Prostate gland (tissue), 2 donors: ENCODE measurements around the gene SLFN14. TPM values are rescaled to one million over a fixed set of nuclear protein-coding genes. Genes with fewer than 3 reads are reported as not detected.
"Not testable (repeated sequence)": the region's sequence is repeated elsewhere in the genome, so short reads cannot be mapped to it uniquely, and the experiment has no call there.

Experiments used
- DNase-seq: peaks from one replicate; pipeline ENCODE4 v3.0.0-alpha.2; 2019; ENCODE audit warnings: low spot score
- H3K27ac ChIP-seq, 2 donors: fragments of 200-600 bp; sonication (generic); 2 replicates each; pipeline ENCODE4 v1.5.1; 2017 to 2019
- H3K27me3 ChIP-seq: fragments of 200-600 bp; sonication (generic); replicated peaks from 2 replicates; pipeline ENCODE4 v1.5.1; 2019; ENCODE audit not compliant: insufficient read depth
- H3K36me3 ChIP-seq, 2 donors: fragments of 200-600 bp; sonication (generic); 1 replicate in 1 of 2; 2 replicates in 1 of 2; pipeline versions ENCODE4 v1.5.1 to v1.8.1; 2017 to 2019
- H3K4me1 ChIP-seq: fragments of 200-600 bp; sonication (generic); replicated peaks from 2 replicates; pipeline ENCODE4 v1.5.1; 2019
- H3K4me3 ChIP-seq, 2 donors: fragments of 200-600 bp; sonication (generic); 2 replicates each; pipeline ENCODE4 v1.5.1; 2017 to 2019
- H3K9me3 ChIP-seq: fragments of 200-600 bp; sonication (generic); 2 replicates; pipeline ENCODE4 v1.5.1; 2017
- POLR2A ChIP-seq: fragments of 450-650 bp; IDR thresholded peaks from one replicate; pipeline ENCODE4 v1.6.1; 2016; ENCODE audit warnings: antibody characterized with exemption, mild to moderate bottlenecking
- POLR2AphosphoS5 ChIP-seq: sonication (generic); formaldehyde crosslinking; IDR thresholded peaks from one replicate; pipeline ENCODE4 v1.6.1; 2017; ENCODE audit warnings: antibody characterized with exemption
- WGBS: methylation state at CpG from one replicate; pipeline ENCODE4 v1.1.5; 2018; 5-methylcytosine and 5-hydroxymethylcytosine counted together
- intact Hi-C: fragments of 100-400 bp; cut with DNase I; formaldehyde crosslinking; loops from one replicate; pipeline ENCODE4 v1.14.2; 2022
- total RNA-seq, 2 donors: library from RNA; depleted of rRNA; stranded (reverse); fragments of >200 nt; gene quantifications; one replicate each; pipeline ENCODE4 v1.1.0, GENCODE V29; 2016
- TF ChIP-seq, protein P1 (sequence below), 4 experiments: fragments of 200-600 bp in 2 of 4; fragments of 450-650 bp in 2 of 4; sonication (generic) in 2 of 4; IDR thresholded peaks; 1 replicate in 3 of 4; 2 replicates in 1 of 4; pipeline ENCODE4 v1.5.1; 2016 to 2019; ENCODE audit warnings: antibody characterized with exemption in 4 of 4, mild to moderate bottlenecking in 2 of 4, moderate library complexity in 2 of 4

The SLFN14 gene
- total RNA-seq, 2 donors from 2014 or later, result not detected

GRCh38 chr17:35568561-35568960 lies 7.9 kb upstream of the SLFN14 start:
- H3K9me3 ChIP-seq, result no peaks in the 10 kb centered on the region
- TF ChIP-seq POLR2A (no peak), POLR2AphosphoS5 (no peak)
- TF ChIP-seq, protein P1, sequence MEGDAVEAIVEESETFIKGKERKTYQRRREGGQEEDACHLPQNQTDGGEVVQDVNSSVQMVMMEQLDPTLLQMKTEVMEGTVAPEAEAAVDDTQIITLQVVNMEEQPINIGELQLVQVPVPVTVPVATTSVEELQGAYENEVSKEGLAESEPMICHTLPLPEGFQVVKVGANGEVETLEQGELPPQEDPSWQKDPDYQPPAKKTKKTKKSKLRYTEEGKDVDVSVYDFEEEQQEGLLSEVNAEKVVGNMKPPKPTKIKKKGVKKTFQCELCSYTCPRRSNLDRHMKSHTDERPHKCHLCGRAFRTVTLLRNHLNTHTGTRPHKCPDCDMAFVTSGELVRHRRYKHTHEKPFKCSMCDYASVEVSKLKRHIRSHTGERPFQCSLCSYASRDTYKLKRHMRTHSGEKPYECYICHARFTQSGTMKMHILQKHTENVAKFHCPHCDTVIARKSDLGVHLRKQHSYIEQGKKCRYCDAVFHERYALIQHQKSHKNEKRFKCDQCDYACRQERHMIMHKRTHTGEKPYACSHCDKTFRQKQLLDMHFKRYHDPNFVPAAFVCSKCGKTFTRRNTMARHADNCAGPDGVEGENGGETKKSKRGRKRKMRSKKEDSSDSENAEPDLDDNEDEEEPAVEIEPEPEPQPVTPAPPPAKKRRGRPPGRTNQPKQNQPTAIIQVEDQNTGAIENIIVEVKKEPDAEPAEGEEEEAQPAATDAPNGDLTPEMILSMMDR (IDR thresholded peaks at IDR 0.05), result no peak
- 21% methylated on average over 15 of the region's 15 CpGs for WGBS
- no peaks in the 10 kb centered on the region for H3K36me3 ChIP-seq
- peak overlapping the region; percentile 45 to 58 for H3K4me3 ChIP-seq
- DNase-seq, result no peak
- H3K27me3 ChIP-seq, result no peaks in the 10 kb centered on the region
- H3K27ac ChIP-seq, result peak overlapping the region in 1 of 2 donors; percentile 68
- intact Hi-C loops, result loop anchor here (10.0 kb wide), 1 partner anchor 604 kb away; the partner anchor contains the start of genes CCT6B and ZNF830
- peaks cover 11% of the 10 kb centered on the region for H3K4me1 ChIP-seq

DNA sequence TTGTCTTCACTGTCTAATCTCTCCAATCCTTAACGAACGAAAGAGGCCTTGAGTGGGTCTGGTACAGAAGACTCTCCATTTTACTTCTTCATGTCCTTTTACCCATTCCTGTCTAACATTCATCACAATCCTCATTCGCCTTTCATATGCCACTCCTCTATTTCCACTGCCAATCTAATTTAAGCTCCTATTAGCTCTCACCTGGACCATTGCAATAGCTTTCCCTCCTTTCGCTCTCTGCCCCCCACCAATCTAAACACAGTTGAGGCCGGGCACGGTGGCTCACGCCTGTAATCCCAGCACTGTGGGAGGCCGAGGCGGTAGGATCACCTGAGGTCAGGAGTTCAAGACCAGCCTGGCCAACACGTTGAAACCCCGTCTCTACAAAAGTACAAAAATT lies 6.3 kb upstream of the SLFN14 start:
- no peaks in the 10 kb centered on the region for H3K36me3 ChIP-seq
- TF ChIP-seq POLR2AphosphoS5 (no peak), POLR2A (no peak)
- TF ChIP-seq, protein P1 (IDR thresholded peaks at IDR 0.05), result no peak
- no peak for DNase-seq
- H3K4me1 ChIP-seq, result peaks cover 11% of the 10 kb centered on the region
- no peak overlapping the region for H3K4me3 ChIP-seq
- WGBS, result 68% methylated on average over 11 of the region's 11 CpGs
- no peaks in the 10 kb centered on the region for H3K9me3 ChIP-seq
- intact Hi-C loops, result loop anchor here (10.0 kb wide), 1 partner anchor 602 kb away; the partner anchor contains the start of genes CCT6B and ZNF830
- H3K27ac ChIP-seq, result no peak overlapping the region
- H3K27me3 ChIP-seq, result no peaks in the 10 kb centered on the region

- intact Hi-C loops, result loop anchor here (10.0 kb wide), 1 partner anchor 598 kb away; the partner anchor contains the start of genes CCT6B and ZNF830
- DNase-seq, H3K4me3 ChIP-seq, H3K27ac ChIP-seq, H3K4me1 ChIP-seq, H3K9me3 ChIP-seq, H3K27me3 ChIP-seq, H3K36me3 ChIP-seq: not testable (repeated sequence)
- WGBS, result 79% methylated on average over 16 of the region's 16 CpGs
Measured at GRCh38 chr17:35563181-35563580, 2.6 kb upstream of the SLFN14 start.

GRCh38 chr17:35559495-35560210 lies 966 bp downstream of the SLFN14 start:
- Histone ChIP-seq H3K9me3 (no peaks in the 10 kb centered on the region), H3K4me3 (no peak overlapping the region), H3K36me3 (no peaks in the 10 kb centered on the region), H3K4me1 (no peaks in the 10 kb centered on the region), H3K27me3 (no peaks in the 10 kb centered on the region), H3K27ac (no peak overlapping the region)
- WGBS, result 72% methylated on average over 2 of the region's 2 CpGs
- no peak for TF ChIP-seq POLR2A
- TF ChIP-seq, protein P1 (IDR thresholded peaks at IDR 0.05), result no peak
- no peak for TF ChIP-seq POLR2AphosphoS5
- intact Hi-C loops, result loop anchor here (10.0 kb wide), 1 partner anchor 595 kb away; the partner anchor contains the start of genes CCT6B and ZNF830
- DNase-seq, result no peak

- no peaks in the 10 kb centered on the region for H3K4me1 ChIP-seq
- no peaks in the 10 kb centered on the region for H3K36me3 ChIP-seq
- TF ChIP-seq POLR2A, result no peak
- TF ChIP-seq, protein P1 (IDR thresholded peaks at IDR 0.05), result no peak
- no peak for TF ChIP-seq POLR2AphosphoS5
- no peak for DNase-seq
- H3K27me3 ChIP-seq, result no peaks in the 10 kb centered on the region
- no peak overlapping the region for H3K4me3 ChIP-seq
- no peak overlapping the region for H3K27ac ChIP-seq
- intact Hi-C loops, result no loop called here
- 87% methylated on average over 3 of the region's 3 CpGs for WGBS
- no peaks in the 10 kb centered on the region for H3K9me3 ChIP-seq
Measured at GRCh38 chr17:35557353-35557752, 3.3 kb downstream of the SLFN14 start.
